ENCODE results near the gene KLF3.
A peak's percentile ranks its signal among the peaks of the same experiment; 100 is the strongest.

GRCh38 chr4:38663801-38664705 lies at the start of gene KLF3:
- TF ChIP-seq POLR2A (IDR thresholded peaks at IDR 0.05) (peak in 1 of 2 donors; percentile 92), CTCF (IDR thresholded peaks at IDR 0.05) (no peak)

All from heart left ventricle (tissue), 13 donors.